ENCODE results near the gene HDDC2.
"Not testable (repeated sequence)": the region's sequence is repeated elsewhere in the genome, so short reads cannot be mapped to it uniquely, and the experiment has no call there.

HDDC2 gene

GRCh38 chr6:125304970-125305660 lies 3.3 kb upstream of the HDDC2 start:
- no peak for DNase-seq

- DNase-seq, result peak; percentile 74
These were observed 1.7 kb upstream of the HDDC2 start for GRCh38 chr6:125303512-125303854.

GRCh38 chr6:125302840-125303511 lies 1.2 kb upstream of the HDDC2 start:
- peak; percentile 66 for DNase-seq

- peak; percentile 63 for DNase-seq
These were observed 754 bp downstream of the HDDC2 start for GRCh38 chr6:125300992-125301434.

GRCh38 chr6:125299257-125299656 lies 2.5 kb downstream of the HDDC2 start:
- no peak for DNase-seq

GRCh38 chr6:125296471-125296870 lies 5.3 kb downstream of the HDDC2 start:
- DNase-seq, result no peak

GRCh38 chr6:125294925-125295324 lies 6.8 kb downstream of the HDDC2 start:
- no peak for DNase-seq

GRCh38 chr6:125294036-125294435 lies 7.7 kb downstream of the HDDC2 start:
- no peak for DNase-seq

GRCh38 chr6:125293587-125293986 lies 8.2 kb downstream of the HDDC2 start:
- DNase-seq, result no peak

- no peak for DNase-seq
These were observed 14.0 kb downstream of the HDDC2 start for GRCh38 chr6:125287718-125288117.

GRCh38 chr6:125285936-125286335 lies 15.8 kb downstream of the HDDC2 start:
- DNase-seq, result no peak

- DNase-seq, result no peak
These were observed 16.4 kb downstream of the HDDC2 start for GRCh38 chr6:125285353-125285752.

GRCh38 chr6:125282470-125282869 lies 19.3 kb downstream of the HDDC2 start:
- not testable (repeated sequence) for DNase-seq

- DNase-seq, result not testable (repeated sequence)
These were observed 21.3 kb downstream of the HDDC2 start for GRCh38 chr6:125280370-125281035.

- DNase-seq, result no peak
These were observed 21.8 kb downstream of the HDDC2 start for GRCh38 chr6:125279961-125280360.

- DNase-seq, result no peak
These were observed 23.9 kb downstream of the HDDC2 start for GRCh38 chr6:125277838-125278237.

GRCh38 chr6:125275779-125276178 lies 26.0 kb downstream of the HDDC2 start:
- DNase-seq, result no peak

- no peak for DNase-seq
These were observed 26.8 kb downstream of the HDDC2 start for GRCh38 chr6:125274935-125275334.

- no peak for DNase-seq
These were observed 27.8 kb downstream of the HDDC2 start for GRCh38 chr6:125273965-125274364.

GRCh38 chr6:125273251-125273650 lies 28.5 kb downstream of the HDDC2 start:
- DNase-seq, result no peak

GRCh38 chr6:125271486-125272159 lies 30.1 kb downstream of the HDDC2 start:
- no peak for DNase-seq

- no peak for DNase-seq
These were observed 31.4 kb downstream of the HDDC2 start for GRCh38 chr6:125270380-125270779.

GRCh38 chr6:125269328-125269985 lies 32.3 kb downstream of the HDDC2 start:
- no peak for DNase-seq

Data from OCI-M1 (cell line).